ENCODE results near the gene ANGEL1. TPM values are rescaled to one million over a fixed set of nuclear protein-coding genes. Genes with fewer than 3 reads are reported as not detected.

ANGEL1 gene
- total and polyA plus RNA-seq, 2 experiments from 2014 or later: 29.4 to 39.4 TPM

- Histone ChIP-seq H3K27ac (no peak overlapping the region), H3K36me3 (no peaks in the 10 kb centered on the region), H3K4me1 (ENCODE audit: low read depth) (no peaks in the 10 kb centered on the region), H3K27me3 (no peaks in the 10 kb centered on the region), H3K9me3 (ENCODE audit: low read depth) (no peaks in the 10 kb centered on the region), H3K4me3 (no peak overlapping the region)
- TF ChIP-seq CTCF (IDR thresholded peaks at IDR 0.05; ENCODE audit: low read depth, low read length): no peak
- no peak for DNase-seq (ENCODE audit: low read depth in 1 of 2, low spot score in 1 of 2)
These were observed 36.2 kb upstream of the ANGEL1 start for GRCh38 chr14:76848879-76849278.

GRCh38 chr14:76846331-76847047, 33.8 kb upstream of the ANGEL1 start:
- Histone ChIP-seq H3K27me3 (no peaks in the 10 kb centered on the region), H3K4me3 (no peak overlapping the region), H3K4me1 (ENCODE audit: low read depth) (no peaks in the 10 kb centered on the region), H3K36me3 (no peaks in the 10 kb centered on the region), H3K27ac (no peak overlapping the region), H3K9me3 (ENCODE audit: low read depth) (no peaks in the 10 kb centered on the region)
- TF ChIP-seq CTCF (IDR thresholded peaks at IDR 0.05; ENCODE audit: low read depth, low read length): no peak
- DNase-seq (ENCODE audit: low read depth in 1 of 2, low spot score in 1 of 2): no peak

- Histone ChIP-seq H3K27me3 (no peaks in the 10 kb centered on the region), H3K4me1 (ENCODE audit: low read depth) (no peaks in the 10 kb centered on the region), H3K36me3 (no peaks in the 10 kb centered on the region), H3K4me3 (no peak overlapping the region), H3K9me3 (ENCODE audit: low read depth) (no peaks in the 10 kb centered on the region), H3K27ac (no peak overlapping the region)
- TF ChIP-seq CTCF (IDR thresholded peaks at IDR 0.05; ENCODE audit: low read depth, low read length): peak; percentile 30
- peak in 1 of 2 donors; percentile 79 for DNase-seq (ENCODE audit: low read depth in 1 of 2, low spot score in 1 of 2)
These were observed 31.5 kb upstream of the ANGEL1 start for GRCh38 chr14:76844223-76844622.

GRCh38 chr14:76842414-76842813, 29.7 kb upstream of the ANGEL1 start:
- Histone ChIP-seq H3K4me1 (ENCODE audit: low read depth) (no peaks in the 10 kb centered on the region), H3K27me3 (no peaks in the 10 kb centered on the region), H3K4me3 (no peak overlapping the region), H3K9me3 (ENCODE audit: low read depth) (no peaks in the 10 kb centered on the region), H3K27ac (no peak overlapping the region), H3K36me3 (no peaks in the 10 kb centered on the region)
- DNase-seq (ENCODE audit: low read depth in 1 of 2, low spot score in 1 of 2): no peak
- no peak for TF ChIP-seq CTCF (IDR thresholded peaks at IDR 0.05; ENCODE audit: low read depth, low read length)

GRCh38 chr14:76837524-76837923, 24.8 kb upstream of the ANGEL1 start:
- H3K27ac ChIP-seq: no peak overlapping the region
- H3K4me3 ChIP-seq: no peak overlapping the region
- no peak for DNase-seq (ENCODE audit: low read depth in 1 of 2, low spot score in 1 of 2)

More at GRCh38 chr14:76837524-76837923, 24.8 kb upstream of the ANGEL1 start:
- no peaks in the 10 kb centered on the region for H3K27me3 ChIP-seq
- H3K36me3 ChIP-seq: no peaks in the 10 kb centered on the region
- no peak for TF ChIP-seq CTCF (IDR thresholded peaks at IDR 0.05; ENCODE audit: low read depth, low read length)
- H3K9me3 ChIP-seq (ENCODE audit: low read depth): no peaks in the 10 kb centered on the region
- peaks cover 3% of the 10 kb centered on the region for H3K4me1 ChIP-seq (ENCODE audit: low read depth)

Data from cardiac muscle cell (in vitro differentiated cells and primary cell).